PC-9 (cell line): ENCODE results near the gene CDH20. TPM values are rescaled to one million over a fixed set of nuclear protein-coding genes. Genes with fewer than 3 reads are reported as not detected.

Source experiments
- BruUV-seq: library from RNA; stranded (reverse); fragments of 400-500 nt; replicated peaks from 2 replicates; lab custom pipeline; 2021; lab: Mats Ljungman, UMichigan
- CTCF ChIA-PET: fragments of 300-600 bp; sonication (Branson Sonifier 250); formaldehyde crosslinking; loops from one replicate; lab custom pipeline; 2022; ENCODE audit warnings: antibody characterized with exemption; lab: Charles Lee
- POLR2A ChIA-PET: fragments of 300-600 bp; sonication (Branson Sonifier 250); formaldehyde crosslinking; loops from one replicate; lab custom pipeline; 2022; ENCODE audit warnings: antibody characterized with exemption; ENCODE audit not compliant: unreplicated experiment; lab: Charles Lee
- DNase-seq, 2 experiments: peaks; one replicate each; pipeline versions ENCODE4 v3.0.0 to v3.0.0-alpha.2; 2015 to 2022; ENCODE audit warnings: mixed read lengths in 1 of 2
- H2AFZ ChIP-seq: fragments of 200-600 bp; sonication (generic); 2 replicates; pipeline ENCODE4 v1.8.1; 2017; ENCODE audit warnings: antibody characterized with exemption
- H3F3A ChIP-seq: fragments of 200-600 bp; sonication (generic); 2 replicates; pipeline ENCODE4 v1.8.1; 2017; ENCODE audit warnings: antibody characterized with exemption, mild to moderate bottlenecking, low read depth; ENCODE audit not compliant: insufficient read depth
- H3K27ac ChIP-seq: fragments of 200-600 bp; sonication (generic); 2 replicates; pipeline ENCODE4 v1.6.1; 2016; ENCODE audit warnings: mixed run types
- H3K27me3 ChIP-seq: fragments of 200-600 bp; sonication (generic); 2 replicates; pipeline ENCODE4 v1.6.1; 2016; ENCODE audit warnings: low read depth, mixed run types; ENCODE audit not compliant: insufficient read depth
- H3K36me3 ChIP-seq: fragments of 200-600 bp; sonication (generic); 2 replicates; pipeline ENCODE4 v1.6.1; 2016; ENCODE audit warnings: low read depth, mixed run types
- H3K4me1 ChIP-seq: fragments of 200-600 bp; sonication (generic); replicated peaks from 2 replicates; pipeline ENCODE4 v1.6.1; 2016; ENCODE audit warnings: mixed run types; ENCODE audit not compliant: insufficient read depth
- H3K4me2 ChIP-seq: fragments of 200-600 bp; sonication (generic); 2 replicates; pipeline ENCODE4 v1.6.1; 2017; ENCODE audit warnings: mixed run types
- H3K4me3 ChIP-seq: fragments of 200-600 bp; sonication (generic); 2 replicates; pipeline ENCODE4 v1.6.1; 2016; ENCODE audit warnings: mixed run types
- H3K79me2 ChIP-seq: fragments of 200-600 bp; sonication (generic); 2 replicates; pipeline ENCODE4 v1.6.1; 2017; ENCODE audit warnings: low read depth, mixed run types
- H3K9me2 ChIP-seq: fragments of 200-600 bp; sonication (generic); 2 replicates; pipeline ENCODE4 v1.8.1; 2017; ENCODE audit warnings: mild to moderate bottlenecking; ENCODE audit not compliant: insufficient read depth
- H3K9me3 ChIP-seq: fragments of 200-600 bp; sonication (generic); 2 replicates; pipeline ENCODE4 v1.8.1; 2016; ENCODE audit warnings: low read depth; ENCODE audit not compliant: insufficient read depth
- H4K20me1 ChIP-seq: fragments of 200-600 bp; sonication (generic); 2 replicates; pipeline ENCODE4 v1.8.1; 2017; ENCODE audit not compliant: insufficient read depth
- EZH2 ChIP-seq: fragments of 200-600 bp; sonication (generic); IDR thresholded peaks from 2 replicates; pipeline ENCODE4 v1.8.0; 2017; ENCODE audit warnings: antibody characterized with exemption, low read depth
- intact Hi-C: fragments of 100-400 bp; cut with micrococcal nuclease; formaldehyde crosslinking; loops from one replicate; pipeline ENCODE4 v1.10.0; 2022; ENCODE audit not compliant: unreplicated experiment
- total RNA-seq: library from RNA; stranded (reverse); gene quantifications from 2 replicates; pipeline ENCODE4 v1.2.3, GENCODE V29; 2021
- TF ChIP-seq, protein P1 (sequence below): fragments of 200-600 bp; sonication (generic); conservative IDR thresholded peaks from 2 replicates; pipeline ENCODE4 v1.6.1; 2017; ENCODE audit warnings: mixed run types, antibody characterized with exemption, mild to moderate bottlenecking, moderate library complexity

CDH20 gene
- total RNA-seq, 1 experiment from 2014 or later, result not detected

DNA sequence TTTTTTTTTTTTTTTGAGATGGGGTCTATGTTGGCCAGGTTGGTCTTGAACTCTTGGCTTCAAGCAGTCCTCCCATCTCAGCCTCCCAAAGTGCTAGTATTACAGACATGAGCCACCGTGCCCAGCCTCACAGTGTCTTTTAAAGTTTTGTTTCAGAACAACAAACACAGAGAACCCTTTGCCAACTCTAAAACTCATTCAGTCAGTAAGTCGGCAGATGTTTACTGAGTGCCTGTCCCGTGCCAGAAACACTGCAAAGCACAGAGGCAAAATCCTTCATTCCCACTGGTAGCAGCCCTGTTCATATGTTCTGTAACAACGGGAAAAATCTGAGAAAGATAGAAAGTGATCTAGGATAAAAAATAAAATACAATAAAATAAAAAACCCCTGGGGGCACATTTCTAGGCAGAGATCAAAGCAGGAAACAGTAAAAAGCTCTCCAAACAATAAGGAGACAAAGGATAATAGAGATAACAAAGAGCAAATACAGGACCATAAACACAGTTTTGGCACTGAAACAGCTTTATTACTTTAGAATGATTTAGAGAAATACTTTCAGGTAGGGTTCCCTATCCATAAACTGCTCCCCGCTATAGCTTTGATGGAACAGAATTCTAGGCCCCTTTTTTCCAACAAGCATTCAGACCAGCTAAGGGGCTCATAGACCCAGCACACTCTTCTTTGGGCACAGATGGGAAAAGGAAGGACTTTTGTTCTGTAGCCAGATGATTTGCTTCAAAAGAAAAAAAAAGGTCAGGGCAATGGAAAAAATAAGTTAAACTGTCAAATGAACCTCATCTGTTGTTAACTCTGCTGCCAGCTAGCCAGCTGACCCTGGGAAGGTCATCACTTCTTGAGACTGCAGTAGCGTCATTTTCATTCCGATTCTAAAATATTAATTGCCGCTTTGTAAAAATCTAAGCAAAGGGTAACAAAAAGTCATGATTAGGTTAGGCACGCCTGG is 212.3 kb downstream of the CDH20 start:
- H3K4me3 ChIP-seq, result no peak overlapping the region
- no peaks in the 10 kb centered on the region for H3K36me3 ChIP-seq
- H3K27me3 ChIP-seq, result no peaks in the 10 kb centered on the region
- ChIA-PET POLR2A (no interaction called here), CTCF (no interaction called here)
- H3K27ac ChIP-seq, result no peak overlapping the region
- H2AFZ ChIP-seq, result no peak overlapping the region
- no peaks in the 10 kb centered on the region for H3K9me2 ChIP-seq
- H4K20me1 ChIP-seq, result no peaks in the 10 kb centered on the region
- DNase-seq, result no peak
- no peaks in the 10 kb centered on the region for H3F3A ChIP-seq
- no peak for TF ChIP-seq EZH2
- TF ChIP-seq, protein P1, sequence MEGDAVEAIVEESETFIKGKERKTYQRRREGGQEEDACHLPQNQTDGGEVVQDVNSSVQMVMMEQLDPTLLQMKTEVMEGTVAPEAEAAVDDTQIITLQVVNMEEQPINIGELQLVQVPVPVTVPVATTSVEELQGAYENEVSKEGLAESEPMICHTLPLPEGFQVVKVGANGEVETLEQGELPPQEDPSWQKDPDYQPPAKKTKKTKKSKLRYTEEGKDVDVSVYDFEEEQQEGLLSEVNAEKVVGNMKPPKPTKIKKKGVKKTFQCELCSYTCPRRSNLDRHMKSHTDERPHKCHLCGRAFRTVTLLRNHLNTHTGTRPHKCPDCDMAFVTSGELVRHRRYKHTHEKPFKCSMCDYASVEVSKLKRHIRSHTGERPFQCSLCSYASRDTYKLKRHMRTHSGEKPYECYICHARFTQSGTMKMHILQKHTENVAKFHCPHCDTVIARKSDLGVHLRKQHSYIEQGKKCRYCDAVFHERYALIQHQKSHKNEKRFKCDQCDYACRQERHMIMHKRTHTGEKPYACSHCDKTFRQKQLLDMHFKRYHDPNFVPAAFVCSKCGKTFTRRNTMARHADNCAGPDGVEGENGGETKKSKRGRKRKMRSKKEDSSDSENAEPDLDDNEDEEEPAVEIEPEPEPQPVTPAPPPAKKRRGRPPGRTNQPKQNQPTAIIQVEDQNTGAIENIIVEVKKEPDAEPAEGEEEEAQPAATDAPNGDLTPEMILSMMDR, result no peak
- no peaks in the 10 kb centered on the region for H3K9me3 ChIP-seq
- H3K79me2 ChIP-seq, result no peaks in the 10 kb centered on the region
- intact Hi-C loops, result no loop called here
- BruUV-seq, result no TSS peak
- H3K4me2 ChIP-seq, result no peak overlapping the region
- H3K4me1 ChIP-seq, result no peaks in the 10 kb centered on the region

DNA sequence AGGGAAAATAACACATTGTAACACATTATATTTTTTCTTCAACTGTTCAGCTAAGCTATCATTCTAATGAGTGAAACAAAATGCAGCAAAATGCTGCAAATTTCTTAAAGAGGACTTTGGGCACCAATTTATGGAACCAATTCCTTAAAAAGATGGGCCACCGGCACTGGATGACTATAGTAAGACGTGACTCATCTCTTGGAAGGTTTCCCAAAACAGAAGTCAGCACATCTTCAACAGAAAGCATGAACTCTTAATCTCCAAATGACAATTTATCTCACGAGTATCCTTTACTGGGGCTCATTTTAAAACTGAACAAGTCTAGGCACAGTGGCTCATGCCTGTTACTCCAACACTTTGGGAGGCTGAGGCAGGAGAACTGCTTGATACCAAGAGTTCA is 213.4 kb downstream of the CDH20 start:
- POLR2A ChIA-PET, result no interaction called here
- CTCF ChIA-PET, result no interaction called here
- H4K20me1 ChIP-seq, result no peaks in the 10 kb centered on the region
- H3K27ac ChIP-seq, result no peak overlapping the region
- DNase-seq, result no peak
- no peak for TF ChIP-seq EZH2
- TF ChIP-seq, protein P1, result no peak
- H3K4me1 ChIP-seq, result no peaks in the 10 kb centered on the region
- H3K9me3 ChIP-seq, result no peaks in the 10 kb centered on the region
- no peak overlapping the region for H2AFZ ChIP-seq
- no peaks in the 10 kb centered on the region for H3K27me3 ChIP-seq
- BruUV-seq, result no TSS peak
- no peaks in the 10 kb centered on the region for H3K9me2 ChIP-seq
- no peak overlapping the region for H3K4me3 ChIP-seq
- intact Hi-C loops, result no loop called here
- no peaks in the 10 kb centered on the region for H3K79me2 ChIP-seq
- H3K36me3 ChIP-seq, result no peaks in the 10 kb centered on the region
- no peaks in the 10 kb centered on the region for H3F3A ChIP-seq
- H3K4me2 ChIP-seq, result no peak overlapping the region

DNA sequence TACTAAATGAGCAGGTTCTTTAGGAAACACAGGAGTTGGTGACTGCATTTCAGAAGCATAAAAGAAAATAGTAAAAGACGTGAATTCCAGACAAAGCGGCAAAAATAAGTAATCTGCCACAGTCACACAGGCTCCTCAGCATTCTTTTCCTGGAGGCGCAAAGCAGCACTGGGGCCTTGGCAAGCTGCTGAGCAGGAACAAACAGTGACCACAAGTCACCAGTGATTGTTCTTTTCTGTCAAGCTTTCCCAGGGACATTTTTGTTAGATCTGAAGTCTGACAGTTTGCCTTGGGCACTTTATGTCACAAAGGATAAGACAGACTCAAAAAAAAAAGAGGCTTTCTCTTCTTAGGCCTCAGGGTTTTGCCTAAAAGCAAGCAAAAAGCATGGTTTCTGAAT is 216.2 kb downstream of the CDH20 start:
- no peak overlapping the region for H3K4me2 ChIP-seq
- TF ChIP-seq, protein P1, result no peak
- no peak for TF ChIP-seq EZH2
- POLR2A ChIA-PET, result no interaction called here
- no peaks in the 10 kb centered on the region for H3K4me1 ChIP-seq
- no peak overlapping the region for H2AFZ ChIP-seq
- CTCF ChIA-PET, result no interaction called here
- H3K36me3 ChIP-seq, result no peaks in the 10 kb centered on the region
- H3K9me2 ChIP-seq, result no peaks in the 10 kb centered on the region
- H3K79me2 ChIP-seq, result no peaks in the 10 kb centered on the region
- DNase-seq, result peak in 1 of 2 experiments; percentile 4
- BruUV-seq, result no TSS peak
- H3F3A ChIP-seq, result no peaks in the 10 kb centered on the region
- H3K9me3 ChIP-seq, result no peaks in the 10 kb centered on the region
- H3K4me3 ChIP-seq, result no peak overlapping the region
- no peak overlapping the region for H3K27ac ChIP-seq
- no peaks in the 10 kb centered on the region for H4K20me1 ChIP-seq
- intact Hi-C loops, result no loop called here
- no peaks in the 10 kb centered on the region for H3K27me3 ChIP-seq
